ENCODE measurements around the gene B4GALNT3. TPM values are rescaled to one million over a fixed set of nuclear protein-coding genes. Genes with fewer than 3 reads are reported as not detected.

B4GALNT3 gene
- total RNA-seq, 1 donor from 2014 or later = 8.2 TPM

GRCh38 chr12:495466-495865 lies 35.7 kb downstream of the B4GALNT3 start:
- Histone ChIP-seq H3K4me3 (ENCODE audit: low read depth, low read length) (no peak overlapping the region), H3K27me3 (ENCODE audit: control insufficient read depth, insufficient read depth, low read length) (no peaks in the 10 kb centered on the region), H3K36me3 (ENCODE audit: control insufficient read depth, insufficient read depth, low read length) (no peaks in the 10 kb centered on the region)
- DNase-seq (ENCODE audit: low read depth) (no peak), FAIRE-seq (no peak)
- TF ChIP-seq, protein P1, sequence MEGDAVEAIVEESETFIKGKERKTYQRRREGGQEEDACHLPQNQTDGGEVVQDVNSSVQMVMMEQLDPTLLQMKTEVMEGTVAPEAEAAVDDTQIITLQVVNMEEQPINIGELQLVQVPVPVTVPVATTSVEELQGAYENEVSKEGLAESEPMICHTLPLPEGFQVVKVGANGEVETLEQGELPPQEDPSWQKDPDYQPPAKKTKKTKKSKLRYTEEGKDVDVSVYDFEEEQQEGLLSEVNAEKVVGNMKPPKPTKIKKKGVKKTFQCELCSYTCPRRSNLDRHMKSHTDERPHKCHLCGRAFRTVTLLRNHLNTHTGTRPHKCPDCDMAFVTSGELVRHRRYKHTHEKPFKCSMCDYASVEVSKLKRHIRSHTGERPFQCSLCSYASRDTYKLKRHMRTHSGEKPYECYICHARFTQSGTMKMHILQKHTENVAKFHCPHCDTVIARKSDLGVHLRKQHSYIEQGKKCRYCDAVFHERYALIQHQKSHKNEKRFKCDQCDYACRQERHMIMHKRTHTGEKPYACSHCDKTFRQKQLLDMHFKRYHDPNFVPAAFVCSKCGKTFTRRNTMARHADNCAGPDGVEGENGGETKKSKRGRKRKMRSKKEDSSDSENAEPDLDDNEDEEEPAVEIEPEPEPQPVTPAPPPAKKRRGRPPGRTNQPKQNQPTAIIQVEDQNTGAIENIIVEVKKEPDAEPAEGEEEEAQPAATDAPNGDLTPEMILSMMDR (IDR thresholded peaks at IDR 0.05; ENCODE audit: insufficient read depth, low read length, severe bottlenecking) = no peak

- DNase-seq (ENCODE audit: low read depth) (no peak), FAIRE-seq (no peak)
- Histone ChIP-seq H3K4me3 (ENCODE audit: low read depth, low read length) (no peak overlapping the region), H3K27me3 (ENCODE audit: control insufficient read depth, insufficient read depth, low read length) (no peaks in the 10 kb centered on the region), H3K36me3 (ENCODE audit: control insufficient read depth, insufficient read depth, low read length) (no peaks in the 10 kb centered on the region)
- TF ChIP-seq, protein P1 (IDR thresholded peaks at IDR 0.05; ENCODE audit: insufficient read depth, low read length, severe bottlenecking) = no peak
Measured at GRCh38 chr12:496736-497135, 37.0 kb downstream of the B4GALNT3 start.

GRCh38 chr12:497501-498160 lies 37.9 kb downstream of the B4GALNT3 start:
- H3K36me3 ChIP-seq (ENCODE audit: control insufficient read depth, insufficient read depth, low read length) = no peaks in the 10 kb centered on the region
- no peak for FAIRE-seq
- TF ChIP-seq, protein P1 (IDR thresholded peaks at IDR 0.05; ENCODE audit: insufficient read depth, low read length, severe bottlenecking) = no peak
- no peak overlapping the region for H3K4me3 ChIP-seq (ENCODE audit: low read depth, low read length)
- peak; percentile 23 for DNase-seq (ENCODE audit: low read depth)
- no peaks in the 10 kb centered on the region for H3K27me3 ChIP-seq (ENCODE audit: control insufficient read depth, insufficient read depth, low read length)

- Histone ChIP-seq H3K36me3 (ENCODE audit: control insufficient read depth, insufficient read depth, low read length) (no peaks in the 10 kb centered on the region), H3K4me3 (ENCODE audit: low read depth, low read length) (no peak overlapping the region), H3K27me3 (ENCODE audit: control insufficient read depth, insufficient read depth, low read length) (no peaks in the 10 kb centered on the region)
- FAIRE-seq (no peak), DNase-seq (ENCODE audit: low read depth) (peak; percentile 8)
- TF ChIP-seq, protein P1 (IDR thresholded peaks at IDR 0.05; ENCODE audit: insufficient read depth, low read length, severe bottlenecking) = peak; percentile 12
Measured at GRCh38 chr12:499837-500458, 40.2 kb downstream of the B4GALNT3 start.

DNA sequence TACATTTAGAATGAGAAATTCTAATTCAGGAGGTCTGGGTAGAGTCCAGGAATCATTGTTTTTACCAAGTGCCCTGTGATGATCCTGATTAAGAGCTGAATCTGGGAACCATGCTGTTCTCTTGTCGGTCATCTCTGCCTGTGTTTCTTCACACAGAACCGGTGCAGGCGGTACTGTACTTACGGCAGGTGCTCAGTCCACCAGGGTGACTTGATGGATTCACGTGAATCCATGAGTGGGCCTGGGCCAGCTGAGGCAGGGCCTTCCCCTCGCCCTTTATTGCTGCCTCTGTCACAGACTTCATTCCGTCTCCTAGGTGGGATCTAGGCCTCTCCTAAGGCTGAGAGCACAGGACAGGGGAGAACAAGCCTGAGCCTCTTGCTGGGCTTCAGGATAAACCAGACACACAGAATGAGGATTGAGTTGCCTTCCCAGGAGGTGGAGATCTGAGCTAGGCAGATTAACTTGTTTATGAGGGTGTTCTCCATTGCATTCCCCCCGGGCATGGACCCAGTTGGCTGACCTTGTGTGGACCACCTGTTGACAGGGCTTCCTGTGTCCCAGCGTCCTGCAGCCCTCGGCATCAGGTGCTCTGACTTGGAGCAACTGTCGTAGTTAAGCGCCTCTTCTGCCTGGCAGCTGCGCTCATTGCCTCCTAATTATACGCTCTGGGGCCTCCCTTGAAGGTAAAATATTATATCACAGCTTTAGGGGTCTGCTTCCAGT lies 42.1 kb downstream of the B4GALNT3 start:
- TF ChIP-seq, protein P1 (IDR thresholded peaks at IDR 0.05; ENCODE audit: insufficient read depth, low read length, severe bottlenecking) = no peak
- FAIRE-seq = peak; percentile 55
- H3K36me3 ChIP-seq (ENCODE audit: control insufficient read depth, insufficient read depth, low read length) = no peaks in the 10 kb centered on the region
- H3K4me3 ChIP-seq (ENCODE audit: low read depth, low read length) = no peak overlapping the region
- no peaks in the 10 kb centered on the region for H3K27me3 ChIP-seq (ENCODE audit: control insufficient read depth, insufficient read depth, low read length)
- DNase-seq (ENCODE audit: low read depth) = no peak
